ENCODE measurements around the gene FZR1. TPM values are rescaled to one million over a fixed set of nuclear protein-coding genes. Genes with fewer than 3 reads are reported as not detected.

FZR1 gene
- polyA plus RNA-seq, 3 donors, result 7.7 to 44.6 (median 9.4) TPM

- Histone ChIP-seq H3K4me1 (ENCODE audit: control insufficient read depth in 1 of 2, insufficient read depth in 2 of 2, low read length in 2 of 2) (peaks cover 30 to 39% of the 10 kb centered on the region in 2 donors), H4K20me1 (ENCODE audit: insufficient read depth, low read length) (peaks cover 58% of the 10 kb centered on the region), H3K4me3 (replicated peaks in 1 of 3; ENCODE audit: low read depth in 2 of 3, low read length in 3 of 3) (no peak overlapping the region), H3K36me3 (replicated peaks in 1 of 2; ENCODE audit: control insufficient read depth in 1 of 2, insufficient read depth in 2 of 2, low read length in 2 of 2) (peaks cover 48 to 57% of the 10 kb centered on the region in 2 donors), H3K79me2 (ENCODE audit: insufficient read depth, low read length) (peaks cover 15% of the 10 kb centered on the region), H3K9ac (ENCODE audit: insufficient read depth, low read length, poor library complexity, severe bottlenecking) (no peak overlapping the region), H3K27ac (ENCODE audit: low read depth in 1 of 2, low read length in 2 of 2) (no peak overlapping the region), H3K4me2 (replicated peaks; ENCODE audit: extremely low read depth, low read length, poor library complexity, severe bottlenecking) (no peak overlapping the region), H2AFZ (ENCODE audit: insufficient read depth, low read depth, low read length, poor library complexity, severe bottlenecking) (no peak overlapping the region), H3K27me3 (ENCODE audit: control insufficient read depth in 2 of 2, insufficient read depth in 2 of 2, low read length in 2 of 2) (no peaks in the 10 kb centered on the region), H3K9me3 (replicated peaks in 1 of 2; ENCODE audit: control insufficient read depth in 1 of 2, insufficient read depth in 1 of 2, low read length in 2 of 2) (no peaks in the 10 kb centered on the region)
- intact Hi-C loops (cut with micrococcal nuclease), result loop anchor here (2.0 to 5.0 kb wide), 4 partner anchors 13 to 82 kb away; partner anchors contain the start of gene CACTIN (in 1 of the 2)
- TF ChIP-seq CTCF (IDR thresholded peaks at IDR 0.05), result no peak
- peaks cover 31 to 49% of the 10 kb centered on the region in 2 donors for H3K36me3 Mint-ChIP-seq
- peaks cover 0 to 1% (median 0%) of the 10 kb centered on the region in 3 donors for H3K27me3 Mint-ChIP-seq (ENCODE audit: low read depth in 3 of 3)
- peaks cover 0 to 2% (median 0%) of the 10 kb centered on the region in 7 donors for H3K9me3 Mint-ChIP-seq
- peak overlapping the region in 6 of 7 donors; percentile 32 to 88 (median 68) for H3K27ac Mint-ChIP-seq
- H3K4me3 Mint-ChIP-seq, result peak overlapping the region in 1 of 2 donors; percentile 37
- H3K4me1 Mint-ChIP-seq, result peaks cover 31% of the 10 kb centered on the region
- DNase-seq, result no peak
- 93% methylated on average over 10 of the region's 10 CpGs for WGBS (ENCODE audit: insufficient coverage)
Observed at GRCh38 chr19:3545669-3546034, 39.5 kb downstream of the FZR1 start.

GRCh38 chr19:3546119-3546518, 40.0 kb downstream of the FZR1 start:
- peaks cover 35 to 54% of the 10 kb centered on the region in 2 donors for H3K36me3 Mint-ChIP-seq
- Histone ChIP-seq H3K4me2 (replicated peaks; ENCODE audit: extremely low read depth, low read length, poor library complexity, severe bottlenecking) (no peak overlapping the region), H2AFZ (ENCODE audit: insufficient read depth, low read depth, low read length, poor library complexity, severe bottlenecking) (no peak overlapping the region), H3K9me3 (replicated peaks in 1 of 2; ENCODE audit: control insufficient read depth in 1 of 2, insufficient read depth in 1 of 2, low read length in 2 of 2) (no peaks in the 10 kb centered on the region), H3K27me3 (ENCODE audit: control insufficient read depth in 2 of 2, insufficient read depth in 2 of 2, low read length in 2 of 2) (no peaks in the 10 kb centered on the region), H3K36me3 (replicated peaks in 1 of 2; ENCODE audit: control insufficient read depth in 1 of 2, insufficient read depth in 2 of 2, low read length in 2 of 2) (peaks cover 48 to 62% of the 10 kb centered on the region in 2 donors), H3K27ac (ENCODE audit: low read depth in 1 of 2, low read length in 2 of 2) (no peak overlapping the region), H4K20me1 (ENCODE audit: insufficient read depth, low read length) (peaks cover 58% of the 10 kb centered on the region), H3K4me1 (ENCODE audit: control insufficient read depth in 1 of 2, insufficient read depth in 2 of 2, low read length in 2 of 2) (peaks cover 30 to 39% of the 10 kb centered on the region in 2 donors), H3K79me2 (ENCODE audit: insufficient read depth, low read length) (peaks cover 20% of the 10 kb centered on the region), H3K9ac (ENCODE audit: insufficient read depth, low read length, poor library complexity, severe bottlenecking) (no peak overlapping the region), H3K4me3 (replicated peaks in 1 of 3; ENCODE audit: low read depth in 2 of 3, low read length in 3 of 3) (no peak overlapping the region)
- H3K4me3 Mint-ChIP-seq, result no peak overlapping the region
- WGBS (ENCODE audit: insufficient coverage), result 97% methylated on average over 11 of the region's 23 CpGs
- H3K27ac Mint-ChIP-seq, result peak overlapping the region in 3 of 7 donors; percentile 32 to 88 (median 52)
- TF ChIP-seq CTCF (IDR thresholded peaks at IDR 0.05), result no peak
- peaks cover 0 to 2% (median 0%) of the 10 kb centered on the region in 7 donors for H3K9me3 Mint-ChIP-seq
- intact Hi-C loops (cut with micrococcal nuclease), result loop anchor here (5.0 kb wide), 3 partner anchors 36 to 81 kb away; partner anchors contain the start of gene CACTIN (in 1 of the 2)
- no peak for DNase-seq
- peaks cover 34% of the 10 kb centered on the region for H3K4me1 Mint-ChIP-seq
- peaks cover 0 to 1% (median 0%) of the 10 kb centered on the region in 3 donors for H3K27me3 Mint-ChIP-seq (ENCODE audit: low read depth in 3 of 3)

All from CD14-positive monocyte (primary cell).